Suppressor macrophage (primary cell): ENCODE results near the gene IL4.
"Not testable (repeated sequence)": the region's sequence is repeated elsewhere in the genome, so short reads cannot be mapped to it uniquely, and the experiment has no call there.

Experiments
- DNase-seq, 4 experiments: peaks; one replicate each; pipeline ENCODE4 v3.0.0-alpha.2; 2020 to 2022

Gene IL4

DNA sequence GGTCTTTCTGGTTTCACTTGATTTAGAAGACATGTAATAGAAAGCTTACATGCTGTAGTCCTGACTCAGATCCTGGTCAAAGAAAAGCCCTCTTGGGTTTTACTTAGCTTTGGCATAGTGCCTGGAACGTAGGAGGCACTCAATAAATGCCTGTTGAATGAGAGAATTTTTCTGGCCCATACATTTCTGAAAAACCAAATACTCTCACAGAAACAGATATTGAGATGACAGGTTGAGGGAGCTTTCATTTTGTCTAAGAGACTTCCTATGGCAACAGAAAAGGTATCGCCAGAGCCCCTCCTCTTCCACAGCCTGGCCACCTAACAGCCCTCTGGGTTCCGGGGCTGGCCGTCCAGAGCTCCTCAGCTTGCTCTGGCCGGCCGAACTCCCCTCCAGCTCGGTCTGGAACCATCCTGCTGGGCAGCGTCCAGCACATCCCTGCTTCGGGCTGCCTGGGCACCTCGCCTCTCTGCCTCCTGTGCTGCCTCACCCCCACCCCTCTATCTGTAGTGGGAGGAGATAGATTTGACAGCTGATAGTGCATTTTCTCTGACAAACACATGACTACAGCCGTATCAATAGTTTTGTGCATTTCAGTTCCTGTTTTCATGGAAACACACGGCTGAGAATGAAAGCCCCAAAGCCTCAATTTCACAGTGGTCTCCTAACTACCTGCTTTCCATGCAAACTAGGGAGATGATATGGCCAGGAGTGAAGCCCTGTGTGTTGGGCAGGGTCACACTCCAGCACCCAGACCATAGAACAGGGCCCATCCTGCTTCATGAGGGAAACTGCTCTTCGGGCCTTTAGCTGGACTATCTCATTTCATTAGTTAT lies 1.1 kb downstream of the IL4 start:
- no peak for DNase-seq

DNA sequence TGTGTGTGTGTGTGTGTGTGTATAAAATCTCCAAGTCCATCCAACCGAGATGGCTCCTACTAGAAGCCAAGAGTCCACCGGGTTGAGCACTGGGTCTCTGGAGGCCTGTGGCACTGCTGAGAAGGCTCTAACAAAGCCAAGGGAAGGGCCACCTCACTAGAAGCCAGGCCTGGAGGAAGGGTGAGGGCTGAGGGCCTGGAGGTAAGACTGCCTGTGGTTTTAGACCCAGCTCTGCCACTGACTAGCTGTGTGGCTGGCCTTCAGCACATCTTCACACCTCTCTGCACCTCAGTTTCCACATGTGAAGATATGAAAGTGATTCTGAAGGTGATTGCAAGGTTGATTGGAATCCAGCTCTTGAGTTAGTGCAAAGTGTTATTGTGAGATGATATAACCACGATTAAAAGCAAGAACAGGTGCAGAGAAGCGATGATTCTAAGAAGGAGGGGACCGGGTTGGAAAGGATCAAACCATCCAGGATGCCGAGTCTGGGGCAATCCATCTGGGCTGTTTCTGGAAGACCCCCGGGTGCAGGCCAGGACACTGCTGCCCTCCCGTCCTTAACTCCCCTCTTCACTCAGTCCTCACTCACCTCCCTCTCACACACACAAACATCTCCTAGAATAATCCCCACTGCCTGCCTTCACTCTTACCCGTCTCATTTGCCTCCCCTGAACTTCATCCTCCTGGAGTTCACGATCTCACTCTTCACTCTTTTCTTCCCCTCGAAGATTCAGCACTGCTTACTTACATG lies 2.3 kb downstream of the IL4 start:
- no peak for DNase-seq

DNA sequence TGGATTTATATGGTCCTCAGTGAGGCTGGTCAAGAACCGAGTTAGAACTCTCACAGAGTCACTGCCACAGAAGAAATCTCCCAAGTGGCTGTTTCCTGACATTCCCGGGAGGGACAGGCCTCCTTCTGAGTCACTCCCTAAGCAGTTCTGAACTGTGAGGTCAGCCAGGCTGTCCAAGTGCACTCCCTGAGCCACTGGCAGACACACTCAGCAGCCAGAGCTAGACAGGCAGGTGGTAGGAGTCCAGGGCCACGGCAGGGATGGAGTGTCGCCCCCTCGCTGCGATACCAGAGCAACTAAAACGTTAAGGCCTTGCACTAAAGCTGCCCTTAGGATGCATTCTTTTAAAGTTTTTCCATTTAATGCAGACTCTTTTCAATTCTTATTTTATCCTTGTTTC lies 3.4 kb downstream of the IL4 start:
- no peak for DNase-seq

DNA sequence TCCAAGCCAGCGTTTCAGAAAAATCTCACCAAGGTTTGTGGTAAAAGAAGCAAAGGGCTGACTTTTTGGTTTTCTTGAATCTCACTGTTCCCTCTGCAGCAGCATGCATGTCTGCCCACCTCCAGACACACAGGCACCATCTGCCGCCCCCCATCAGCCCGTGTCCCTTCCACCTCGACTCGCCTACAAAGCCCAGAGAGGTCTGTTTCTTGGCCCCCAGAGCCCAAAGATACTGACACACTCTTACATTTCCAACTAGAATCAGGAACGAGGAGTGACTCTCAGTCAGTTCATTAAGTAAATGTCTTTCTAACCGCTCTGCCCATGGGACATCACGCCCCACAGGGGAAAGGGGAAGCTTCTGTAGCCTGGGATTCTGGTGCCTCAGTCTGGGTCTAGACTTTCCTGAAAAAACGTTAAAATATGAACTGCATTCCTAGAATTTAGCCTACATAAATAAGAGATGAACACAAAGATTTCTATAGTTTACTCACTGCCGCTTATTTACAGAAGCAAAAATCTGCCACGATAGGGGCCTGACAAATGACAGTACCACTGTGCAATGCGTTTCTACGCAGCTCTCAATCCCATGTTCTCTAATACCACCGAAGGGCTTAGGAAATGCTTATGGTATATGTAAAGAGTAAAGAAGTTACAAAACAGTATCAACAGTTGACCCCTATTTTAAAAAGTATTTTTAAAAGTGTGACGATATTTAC lies 4.1 kb downstream of the IL4 start:
- no peak for DNase-seq

DNA sequence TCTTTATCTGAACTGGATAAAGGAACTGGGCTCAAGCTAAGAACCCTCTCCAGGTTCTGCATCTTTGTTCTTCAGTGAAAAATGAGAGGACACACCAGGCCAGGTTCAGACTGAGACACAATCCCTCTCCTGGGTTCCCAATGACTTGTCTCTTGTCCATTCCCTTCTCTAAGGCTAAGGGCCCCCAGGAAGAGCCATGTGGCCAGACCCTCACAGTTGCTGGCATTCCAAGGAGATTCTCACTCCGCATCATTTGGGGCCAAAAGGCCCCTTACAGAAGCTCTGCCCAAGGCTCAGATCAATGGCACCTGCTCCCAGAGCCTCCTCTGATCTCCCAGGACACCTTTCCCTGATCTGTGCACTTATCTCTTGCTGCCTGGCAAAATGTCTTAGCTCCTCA lies 4.9 kb downstream of the IL4 start:
- no peak for DNase-seq

DNA sequence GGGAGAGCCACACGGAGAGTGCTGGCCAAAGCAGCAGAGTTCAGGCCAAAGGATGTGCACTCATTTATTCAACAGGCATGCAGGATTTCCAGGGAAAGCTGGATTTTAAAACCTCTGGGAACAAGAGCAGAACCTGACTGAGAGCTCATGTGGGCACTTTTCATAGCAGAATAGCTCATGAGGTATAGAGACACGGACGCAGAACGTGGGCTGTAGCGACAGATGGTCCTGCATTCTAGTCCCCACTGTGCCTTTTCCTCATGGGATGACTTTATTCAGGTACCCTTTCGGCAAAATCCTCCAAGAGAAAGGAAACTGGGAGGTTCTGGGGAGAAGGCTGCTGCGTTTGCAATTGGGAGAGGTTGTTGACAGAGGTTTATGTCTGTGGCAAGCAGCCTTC lies 5.4 kb downstream of the IL4 start:
- DNase-seq, result no peak

DNA sequence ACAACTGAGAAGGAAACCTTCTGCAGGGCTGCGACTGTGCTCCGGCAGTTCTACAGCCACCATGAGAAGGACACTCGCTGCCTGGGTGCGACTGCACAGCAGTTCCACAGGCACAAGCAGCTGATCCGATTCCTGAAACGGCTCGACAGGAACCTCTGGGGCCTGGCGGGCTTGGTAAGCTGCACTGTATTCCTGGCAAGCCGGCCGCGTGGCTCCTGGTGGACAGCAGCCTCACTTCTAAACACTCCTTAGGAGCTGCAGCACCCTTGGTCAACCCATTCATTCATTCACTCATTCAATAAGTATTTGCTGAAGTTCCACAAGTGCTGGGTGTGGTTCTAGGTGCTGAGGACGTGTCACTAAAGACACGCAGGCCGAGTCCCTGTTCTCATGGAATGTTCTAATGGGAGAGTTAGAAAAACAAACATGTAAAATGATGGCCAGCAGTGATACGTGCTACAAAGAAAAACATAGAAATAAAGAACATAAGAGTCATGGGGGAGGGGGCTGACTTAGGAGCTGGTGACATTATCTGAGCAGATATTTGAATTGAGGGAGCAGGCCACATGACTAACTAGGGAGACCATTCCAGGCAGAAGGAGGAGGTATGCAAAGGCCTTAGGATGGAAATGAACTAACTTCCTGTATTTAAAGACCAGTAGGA lies 6.1 kb downstream of the IL4 start:
- DNase-seq, result no peak

DNA sequence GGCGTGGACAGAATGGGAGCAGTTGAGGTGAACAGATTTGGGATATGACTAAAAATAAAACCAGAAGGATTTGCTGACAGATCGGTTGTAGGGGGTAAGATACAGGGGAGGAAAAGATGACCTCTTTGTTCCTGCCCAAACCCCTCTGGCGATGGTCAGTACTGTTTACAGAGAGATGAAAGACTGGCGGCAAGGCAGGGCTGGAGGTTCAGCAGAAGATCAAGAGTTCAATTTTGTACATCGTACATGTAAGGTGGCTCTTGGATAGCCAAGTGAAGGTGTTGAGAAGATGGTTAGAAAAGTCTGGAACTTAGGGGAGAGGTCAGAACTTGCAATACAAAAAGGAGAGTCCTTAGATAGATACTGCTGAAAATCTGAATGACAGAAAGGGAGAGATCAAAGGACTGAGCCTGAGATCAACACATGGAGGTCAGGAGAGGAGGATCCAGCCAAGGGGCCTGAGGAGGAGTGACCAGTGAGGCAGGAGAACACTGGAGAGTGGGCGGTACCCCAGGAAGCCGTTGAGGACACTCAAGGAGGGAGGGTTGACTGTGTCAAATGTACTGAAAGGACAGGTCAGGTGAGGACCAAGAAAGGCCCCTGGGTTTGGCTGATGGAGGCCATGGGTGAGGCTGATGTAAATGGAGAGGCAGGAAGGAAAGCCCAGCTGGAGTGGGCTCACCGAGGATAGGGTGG lies 7.1 kb downstream of the IL4 start:
- no peak for DNase-seq

DNA sequence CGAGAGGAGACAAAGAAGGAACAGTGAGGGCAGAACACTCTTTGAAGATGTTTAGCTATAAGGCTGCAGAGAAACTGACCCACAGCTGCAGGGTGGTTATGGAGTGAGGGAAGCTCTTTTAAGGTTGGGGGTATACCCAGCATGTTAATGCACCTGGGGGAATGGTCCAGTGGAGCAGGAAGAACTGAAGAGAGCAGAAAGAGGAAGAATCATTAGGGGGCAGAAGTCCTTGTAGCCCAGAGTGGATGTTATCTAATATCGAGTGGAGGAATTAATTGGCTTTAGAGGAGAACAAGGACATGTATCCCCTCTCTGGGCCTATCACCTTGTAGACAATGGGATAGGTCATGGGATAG lies 7.7 kb downstream of the IL4 start:
- DNase-seq, result no peak

DNA sequence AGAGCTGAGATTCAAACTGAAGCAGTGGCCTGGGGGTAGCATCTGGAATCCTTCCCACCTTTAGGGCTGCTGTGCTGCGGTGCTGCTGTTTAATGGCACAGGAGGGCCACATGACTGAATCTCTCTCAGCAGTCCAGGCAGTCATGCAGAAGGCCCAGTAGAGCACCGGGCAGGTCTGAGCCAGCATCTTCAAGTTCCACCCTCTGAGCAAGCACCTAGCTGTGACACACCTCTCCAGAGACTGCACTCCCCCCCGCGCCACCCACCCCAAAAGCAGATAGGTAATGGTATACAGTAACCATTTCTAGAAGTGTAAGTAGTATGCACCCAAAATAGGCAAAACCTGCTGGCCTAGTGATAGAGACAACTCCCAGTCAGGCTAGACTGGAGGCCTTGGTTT lies 8.2 kb downstream of the IL4 start:
- DNase-seq, result no peak

DNA sequence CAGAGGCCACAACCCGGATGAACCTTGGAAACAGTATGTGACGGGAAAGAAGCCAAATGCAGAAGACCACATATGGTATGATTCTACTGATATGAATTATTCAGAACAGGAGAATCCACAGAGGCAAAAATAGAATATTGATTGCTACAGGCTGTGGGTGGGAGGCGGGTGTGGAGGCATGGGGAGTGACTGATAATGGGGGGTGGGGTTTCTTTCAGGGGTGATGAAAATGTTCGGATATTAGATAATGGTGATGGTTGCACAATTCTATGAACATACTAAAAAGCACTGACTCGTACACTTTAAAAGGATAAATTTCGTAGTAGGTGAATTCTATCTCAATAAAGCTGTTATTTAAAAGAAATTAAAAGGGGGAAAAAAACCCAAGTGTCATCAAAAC lies 10.7 kb downstream of the IL4 start:
- no peak for DNase-seq

DNA sequence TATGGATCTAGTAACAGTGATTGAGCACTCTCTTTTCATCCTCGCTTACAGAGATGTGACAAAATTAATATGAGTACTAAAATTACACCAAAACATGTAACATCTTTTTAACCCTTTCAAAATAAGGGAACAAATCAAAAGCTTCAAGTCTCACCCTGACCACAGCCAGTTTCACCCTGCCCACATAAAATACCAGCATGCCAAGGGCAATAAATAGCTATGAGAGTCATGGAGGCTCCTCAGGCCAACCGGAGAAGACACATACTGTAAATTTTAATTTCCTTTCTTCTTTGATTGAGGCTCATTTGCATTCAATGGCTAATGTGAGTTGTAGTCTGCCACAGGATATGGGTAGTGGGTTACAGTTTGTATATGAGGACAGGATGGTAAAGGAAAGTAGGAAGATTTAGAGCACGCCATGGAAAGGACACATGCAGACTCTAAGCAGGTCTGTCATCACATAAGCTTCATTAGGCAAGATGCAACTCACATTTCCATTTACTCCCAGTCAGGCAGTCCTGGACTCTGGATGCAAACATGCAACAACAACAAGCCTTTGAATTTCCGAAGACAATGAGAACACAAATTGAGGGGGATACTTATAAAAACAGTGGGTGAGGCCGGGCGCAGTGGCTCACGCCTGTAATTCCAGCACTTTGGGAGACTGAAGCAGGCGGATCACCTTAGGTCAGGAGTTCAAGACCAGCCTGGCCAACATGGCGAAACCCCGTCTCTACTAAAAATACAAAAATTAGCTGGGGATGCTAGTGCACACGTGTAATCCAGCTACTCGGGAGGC lies 11.3 kb downstream of the IL4 start:
- DNase-seq, result no peak

DNA sequence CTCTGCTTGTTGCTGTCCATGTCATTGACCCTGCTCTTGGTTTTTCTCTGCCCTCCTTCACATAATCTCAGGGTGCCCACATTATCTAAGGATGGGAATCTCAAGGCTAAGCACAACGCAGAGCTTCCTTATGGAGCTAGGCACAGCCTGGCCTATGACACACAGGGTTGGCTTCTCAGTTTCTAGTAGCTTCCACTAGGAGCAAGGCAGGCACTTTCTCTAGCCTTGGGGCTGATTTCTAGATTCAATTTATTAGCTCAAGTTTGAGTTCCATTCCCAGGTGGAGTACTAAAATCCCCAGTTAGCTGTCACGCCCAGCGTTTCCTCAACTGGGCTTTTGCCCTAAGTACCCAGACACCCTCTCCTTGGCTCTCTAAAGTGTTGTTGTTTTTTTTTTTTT lies 12.4 kb downstream of the IL4 start:
- no peak for DNase-seq

DNA sequence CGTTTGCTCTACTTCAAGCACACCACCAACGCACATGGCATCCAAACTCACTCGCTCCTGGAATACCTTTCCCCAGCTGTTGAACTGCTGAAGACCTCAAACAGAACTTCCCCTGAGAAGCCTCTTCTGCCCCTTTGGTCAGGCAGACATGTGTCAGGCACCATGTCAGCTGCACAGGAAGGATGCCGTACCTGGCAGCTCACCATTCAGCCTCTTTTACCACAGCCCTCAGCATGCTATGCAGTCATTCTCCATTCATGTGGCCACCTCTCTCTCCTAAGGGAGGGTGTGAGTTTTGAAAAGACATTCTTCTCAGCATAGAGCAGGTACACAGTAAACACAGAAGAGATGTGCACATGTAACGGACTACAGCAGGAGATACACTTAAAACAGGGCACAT lies 14.2 kb downstream of the IL4 start:
- DNase-seq, result no peak

DNA sequence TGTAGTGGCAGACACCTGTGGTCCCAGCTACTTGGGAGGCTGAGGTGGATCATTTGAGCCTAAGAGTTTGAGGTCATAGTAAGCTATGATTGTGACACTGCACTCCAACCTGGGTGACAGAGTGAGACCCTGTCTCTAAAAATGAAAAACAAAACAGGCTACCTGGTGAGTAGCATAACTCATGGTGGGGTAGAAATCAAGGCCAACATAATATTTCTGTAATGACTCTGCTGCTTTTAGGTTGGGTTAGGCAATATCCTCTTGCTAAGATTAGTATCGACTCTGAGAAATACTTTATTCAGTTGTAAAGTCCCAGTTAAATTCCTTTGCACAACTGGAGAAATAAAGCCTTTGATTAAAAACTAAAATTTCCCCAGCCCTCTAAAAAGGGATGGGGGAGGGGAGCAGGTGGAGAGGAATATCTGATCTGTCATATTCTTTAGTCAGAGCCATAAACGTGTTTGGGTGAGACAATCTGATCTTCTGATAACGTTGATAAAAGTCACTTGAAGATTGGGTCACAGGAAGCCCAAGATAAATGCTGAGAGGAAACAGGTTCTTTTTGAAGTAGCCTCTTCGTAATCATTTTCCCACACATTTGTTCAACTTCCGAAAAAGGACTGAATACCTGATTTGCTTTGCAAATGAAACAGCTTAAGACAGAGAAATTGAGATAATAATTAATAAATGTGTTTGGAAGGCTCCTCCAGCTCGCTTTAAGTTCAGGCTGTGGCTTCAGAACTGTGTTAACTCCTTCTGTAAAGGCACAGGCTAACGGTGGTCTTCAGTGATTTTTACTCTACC lies 14.9 kb downstream of the IL4 start:
- DNase-seq, result peak in 1 of 4 experiments; percentile 5

DNA sequence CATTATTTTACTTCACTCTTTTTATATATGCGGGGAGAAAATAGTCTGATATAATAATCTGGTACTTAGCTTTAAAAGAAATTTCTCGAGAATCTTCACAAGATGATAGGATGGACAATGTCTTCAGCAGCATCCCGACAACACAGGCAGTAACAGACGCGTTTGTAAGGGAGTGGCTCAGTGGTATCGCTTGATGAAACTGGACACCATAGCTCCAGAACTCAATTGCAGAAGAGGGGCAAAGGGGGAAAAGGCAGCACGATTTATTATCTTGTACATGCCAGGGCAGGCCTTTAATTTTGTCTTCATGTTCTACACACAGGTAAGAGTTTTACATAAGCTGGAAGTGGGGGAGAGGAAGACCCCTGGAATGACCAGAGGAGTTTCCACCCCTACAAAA lies 15.7 kb downstream of the IL4 start:
- DNase-seq, result no peak

DNA sequence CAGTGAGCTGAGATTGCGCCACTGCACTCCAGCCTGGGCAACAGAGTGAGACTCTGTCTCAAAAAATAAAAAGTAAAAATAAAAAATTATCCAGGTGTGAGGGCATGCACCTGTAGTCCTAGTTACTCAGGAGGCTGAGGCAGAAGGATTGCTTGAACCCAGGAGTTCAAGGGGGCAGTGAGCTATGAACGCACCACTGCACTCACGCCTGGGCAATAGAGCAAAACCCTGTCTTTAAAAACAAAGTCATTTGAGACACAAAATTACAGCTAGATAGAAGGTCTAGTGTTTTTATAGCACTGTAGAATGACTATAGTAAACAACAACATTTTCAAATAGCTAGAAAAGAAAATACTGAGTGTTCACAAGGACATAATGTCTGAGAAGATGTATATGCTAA lies 16.4 kb downstream of the IL4 start:
- DNase-seq, result no peak

DNA sequence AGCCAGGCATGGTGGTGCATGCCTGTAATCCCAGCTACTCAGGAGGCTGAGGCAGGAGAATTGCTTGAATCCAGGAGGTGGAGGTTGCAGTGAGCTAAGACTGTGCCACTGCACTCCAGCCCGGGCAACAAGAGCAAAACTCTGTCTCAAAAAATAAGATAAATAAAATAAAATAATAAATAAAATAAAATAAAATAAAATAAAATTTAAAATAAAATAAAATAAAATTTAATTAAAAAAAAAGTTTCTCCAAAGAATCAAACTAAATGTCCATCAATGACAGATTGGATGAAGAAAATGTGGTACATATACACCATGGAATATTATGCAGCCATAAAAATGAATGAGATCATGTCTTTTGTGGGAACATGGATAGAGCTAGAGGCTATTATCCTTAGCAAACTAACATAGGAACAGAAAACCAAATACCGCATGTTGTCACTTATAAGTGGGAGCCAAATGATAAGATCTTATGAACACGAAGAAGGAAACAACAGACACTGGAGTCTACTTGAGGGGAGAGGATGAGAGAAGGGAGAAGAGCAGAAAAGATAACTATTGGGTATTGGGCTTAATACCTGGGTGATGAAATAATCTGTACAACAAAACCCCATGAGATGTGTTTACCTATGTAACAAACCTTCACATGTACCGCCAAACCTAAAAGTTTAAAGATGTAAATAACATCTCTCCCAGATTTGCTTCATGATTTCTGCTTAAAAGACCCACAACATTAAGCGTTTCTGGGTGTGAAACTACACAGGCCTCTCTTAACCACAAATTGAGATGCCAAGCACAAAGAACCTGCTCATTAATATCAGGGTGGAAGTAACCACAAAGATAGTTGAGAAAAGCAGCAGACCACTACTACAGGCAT lies 18.2 kb downstream of the IL4 start:
- not testable (repeated sequence) for DNase-seq

DNA sequence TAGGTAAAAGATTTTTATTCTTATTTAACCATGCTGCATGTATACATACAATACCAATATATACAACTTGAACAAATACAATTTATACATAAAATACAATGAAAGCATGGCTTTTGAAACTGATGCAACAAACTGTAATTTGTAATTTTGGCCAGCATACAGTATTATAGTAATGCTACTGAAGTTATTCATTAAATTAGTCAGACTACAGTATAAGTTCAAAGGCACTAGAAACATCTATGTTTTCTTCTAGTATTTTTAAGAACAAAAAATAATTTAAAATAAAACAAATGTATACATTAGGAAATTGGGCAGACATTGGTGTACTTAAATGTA lies 18.8 kb downstream of the IL4 start:
- no peak for DNase-seq

DNA sequence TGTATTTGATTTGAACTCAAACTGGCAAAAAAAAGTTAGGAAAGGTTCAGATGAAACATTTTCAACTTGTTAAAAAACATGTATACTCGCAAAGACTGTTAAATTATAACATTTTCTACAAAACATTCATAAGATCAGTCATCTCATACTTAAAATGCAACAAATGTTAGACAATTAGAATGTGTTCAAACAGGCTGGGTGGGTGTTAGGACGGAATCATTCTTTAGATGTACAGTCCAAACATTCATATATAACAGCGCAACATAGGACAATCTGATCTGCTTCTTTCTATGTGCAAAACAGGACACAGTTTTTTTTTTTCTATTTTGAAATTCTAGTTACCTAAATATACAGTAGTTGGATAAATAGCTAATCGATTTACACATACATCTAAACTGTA lies 22.2 kb downstream of the IL4 start:
- DNase-seq, result no peak
